H9 (cell line): Measurements from ENCODE around the gene ZNF286A. TPM values are rescaled to one million over a fixed set of nuclear protein-coding genes. Genes with fewer than 3 reads are reported as not detected.

Source experiments
- DNase-seq: peaks from one replicate; pipeline ENCODE4 v3.0.0-alpha.2; 2017
- H2AFZ ChIP-seq: one replicate; pipeline ENCODE4 v1.6.1; 2013; ENCODE audit warnings: mild to moderate bottlenecking, low read length, control low read depth, moderate library complexity
- H2AK5ac ChIP-seq: 2 replicates; pipeline ENCODE4 v1.6.1; 2013; ENCODE audit warnings: low read length, control low read depth, mixed read lengths; ENCODE audit not compliant: insufficient read length
- H2BK120ac ChIP-seq: one replicate; pipeline ENCODE4 v1.6.1; 2013; ENCODE audit warnings: low read depth, mild to moderate bottlenecking, low read length, control low read depth, inconsistent platforms; ENCODE audit not compliant: poor library complexity, severe bottlenecking
- H2BK12ac ChIP-seq: 2 replicates; pipeline ENCODE4 v1.6.1; 2013; ENCODE audit warnings: low read length, control low read depth, mixed read lengths, low read depth; ENCODE audit not compliant: insufficient read length
- H2BK15ac ChIP-seq: 2 replicates; pipeline ENCODE4 v1.6.1; 2013; ENCODE audit warnings: low read depth, low read length, control low read depth
- H2BK20ac ChIP-seq: one replicate; pipeline ENCODE4 v1.6.1; 2013; ENCODE audit warnings: low read depth, mild to moderate bottlenecking, low read length, control low read depth, inconsistent platforms; ENCODE audit not compliant: poor library complexity, severe bottlenecking
- H2BK5ac ChIP-seq: 2 replicates; pipeline ENCODE4 v1.6.1; 2013; ENCODE audit warnings: low read length, control low read depth, mixed read lengths; ENCODE audit not compliant: insufficient read length
- H3K14ac ChIP-seq: 2 replicates; pipeline ENCODE4 v1.6.1; 2013; ENCODE audit warnings: low read length, control low read depth; ENCODE audit not compliant: insufficient read depth
- H3K18ac ChIP-seq: 2 replicates; pipeline ENCODE4 v1.6.1; 2013; ENCODE audit warnings: low read depth, mild to moderate bottlenecking, mixed read lengths, low read length, control low read depth; ENCODE audit not compliant: insufficient read length
- H3K23ac ChIP-seq: 2 replicates; pipeline ENCODE4 v1.6.1; 2013; ENCODE audit warnings: low read length, control low read depth, mixed read lengths, low read depth; ENCODE audit not compliant: insufficient read length
- H3K23me2 ChIP-seq: 2 replicates; pipeline ENCODE4 v1.6.1; 2013; ENCODE audit warnings: low read depth, mild to moderate bottlenecking, mixed read lengths, low read length, control low read depth; ENCODE audit not compliant: insufficient read length, poor library complexity, severe bottlenecking
- H3K27ac ChIP-seq: 2 replicates; pipeline ENCODE4 v1.5.1; 2013; ENCODE audit warnings: low read length, control low read depth, mixed read lengths, low read depth; ENCODE audit not compliant: insufficient read length
- H3K27me3 ChIP-seq: 2 replicates; pipeline ENCODE4 v1.6.1; 2013; ENCODE audit warnings: low read length, control low read depth, inconsistent platforms; ENCODE audit not compliant: insufficient read depth
- H3K4ac ChIP-seq: 2 replicates; pipeline ENCODE4 v1.6.1; 2013; ENCODE audit warnings: low read depth, mild to moderate bottlenecking, control low read depth, inconsistent platforms, low read length, moderate library complexity
- H3K4me1 ChIP-seq: 2 replicates; pipeline ENCODE4 v1.6.1; 2013; ENCODE audit warnings: low read length, control low read depth, inconsistent platforms; ENCODE audit not compliant: insufficient read depth
- H3K4me2 ChIP-seq: 2 replicates; pipeline ENCODE4 v1.6.1; 2013; ENCODE audit warnings: low read length, control low read depth, mixed read lengths; ENCODE audit not compliant: insufficient read length, insufficient read depth
- H3K56ac ChIP-seq: 2 replicates; pipeline ENCODE4 v1.6.1; 2013; ENCODE audit warnings: low read depth, mild to moderate bottlenecking, mixed read lengths, low read length, control low read depth; ENCODE audit not compliant: insufficient read length
- H3K79me1 ChIP-seq: 2 replicates; pipeline ENCODE4 v1.6.1; 2013; ENCODE audit warnings: low read depth, mild to moderate bottlenecking, moderate library complexity, low read length, control low read depth, inconsistent platforms; ENCODE audit not compliant: insufficient read depth, poor library complexity, severe bottlenecking
- H3K79me2 ChIP-seq: 2 replicates; pipeline ENCODE4 v1.6.1; 2013; ENCODE audit warnings: low read length, control low read depth, inconsistent platforms; ENCODE audit not compliant: insufficient read depth
- H3K9ac ChIP-seq: 2 replicates; pipeline ENCODE4 v1.6.1; 2013; ENCODE audit warnings: low read length, control low read depth, mixed read lengths; ENCODE audit not compliant: insufficient read length; ENCODE audit errors: extremely low read depth
- H3K9me3 ChIP-seq: one replicate; pipeline ENCODE4 v1.6.1; 2013; ENCODE audit warnings: low read depth, low read length, inconsistent platforms; ENCODE audit not compliant: control insufficient read depth
- H3T11ph ChIP-seq: one replicate; pipeline ENCODE4 v1.6.1; 2013; ENCODE audit warnings: mild to moderate bottlenecking, low read length, control low read depth, inconsistent platforms
- H4K20me1 ChIP-seq: one replicate; pipeline ENCODE4 v1.6.1; 2013; ENCODE audit not compliant: control insufficient read depth, insufficient read length, insufficient read depth
- H4K5ac ChIP-seq: 2 replicates; pipeline ENCODE4 v1.6.1; 2013; ENCODE audit warnings: low read depth, mild to moderate bottlenecking, mixed read lengths, low read length, control low read depth; ENCODE audit not compliant: insufficient read length
- H4K8ac ChIP-seq: replicated peaks from 2 replicates; pipeline ENCODE4 v1.6.1; 2013; ENCODE audit warnings: low read length, control low read depth, mixed read lengths, low read depth; ENCODE audit not compliant: insufficient read length
- H4K91ac ChIP-seq: 2 replicates; pipeline ENCODE4 v1.6.1; 2013; ENCODE audit warnings: low read depth, mild to moderate bottlenecking, moderate library complexity, mixed read lengths, low read length, control low read depth; ENCODE audit not compliant: insufficient read length
- H3K27ac Mint-ChIP-seq, 3 experiments: 2 replicates in 2 of 3; 3 replicates in 1 of 3; pipeline ENCODE4 v1.8.0; 2020 to 2021; ENCODE audit warnings: mixed read lengths in 3 of 3, mild to moderate bottlenecking in 1 of 3, moderate library complexity in 1 of 3
- H3K27me3 Mint-ChIP-seq: 2 replicates; pipeline ENCODE4 v1.8.0; 2021; ENCODE audit warnings: low read depth, mild to moderate bottlenecking, moderate library complexity, mixed read lengths
- H3K36me3 Mint-ChIP-seq, 3 experiments: 2 replicates in 2 of 3; 3 replicates in 1 of 3; pipeline ENCODE4 v1.8.0; 2020 to 2021; ENCODE audit warnings: low read depth in 3 of 3, mixed read lengths in 3 of 3; ENCODE audit not compliant: insufficient read depth in 1 of 3
- H3K4me1 Mint-ChIP-seq, 2 experiments: 2 replicates each; pipeline ENCODE4 v1.8.0; 2020; ENCODE audit warnings: mixed read lengths in 2 of 2
- H3K4me3 Mint-ChIP-seq, 2 experiments: 2 replicates in 1 of 2; 3 replicates in 1 of 2; pipeline ENCODE4 v1.8.0; 2020 to 2021; ENCODE audit warnings: mild to moderate bottlenecking in 2 of 2, mixed read lengths in 2 of 2, moderate library complexity in 1 of 2
- H3K9me3 Mint-ChIP-seq, 2 experiments: 2 replicates in 1 of 2; 3 replicates in 1 of 2; pipeline ENCODE4 v1.8.0; 2020; ENCODE audit warnings: mild to moderate bottlenecking in 2 of 2, mixed read lengths in 2 of 2, moderate library complexity in 1 of 2
- WGBS: extraction: QIAGEN DNeasy Blood & Tissue Kit; methylation state at CpG from one replicate; pipeline ENCODE4 v1.1.7; 2013; ENCODE audit warnings: missing lambda C conversion rate, low lambda C conversion rate, mixed read lengths; ENCODE audit not compliant: insufficient read length; ENCODE audit errors: extremely low coverage; 5-methylcytosine and 5-hydroxymethylcytosine counted together
- total RNA-seq: library from RNA; stranded (reverse); gene quantifications from 2 replicates; pipeline ENCODE4 v1.2.1, GENCODE V29; 2021
- TF ChIP-seq, protein P1 (sequence below): fragments of 200-600 bp; sonication (generic); conservative IDR thresholded peaks from 3 replicates; pipeline ENCODE4 v1.8.0; 2021; ENCODE audit warnings: antibody characterized with exemption, mild to moderate bottlenecking

Gene ZNF286A
- total RNA-seq, 1 experiment from 2014 or later: 101 TPM

GRCh38 chr17:15651583-15652110 is 47.9 kb upstream of the ZNF286A start:
- Histone ChIP-seq H2AK5ac (no peak overlapping the region), H3K27ac (no peak overlapping the region), H3K23me2 (no peaks in the 10 kb centered on the region), H3K18ac (peak overlapping the region; percentile 1), H3K4ac (no peak overlapping the region), H4K5ac (no peak overlapping the region), H3K56ac (no peak overlapping the region), H4K20me1 (no peaks in the 10 kb centered on the region), H2BK120ac (no peak overlapping the region), H2BK15ac (no peak overlapping the region), H4K91ac (no peak overlapping the region), H3K14ac (peak overlapping the region; percentile 34; the same call in 1 of the 2 replicates), H3K79me2 (no peaks in the 10 kb centered on the region), H2BK5ac (no peak overlapping the region), H3K4me2 (no peak overlapping the region), H2BK20ac (no peak overlapping the region), H3K4me1 (peaks cover 3% of the 10 kb centered on the region; the same call in 1 of the 2 replicates), H2BK12ac (no peak overlapping the region), H2AFZ (no peak overlapping the region), H3K79me1 (no peaks in the 10 kb centered on the region), H3K27me3 (no peaks in the 10 kb centered on the region), H3T11ph (no peak overlapping the region), H3K23ac (no peak overlapping the region), H3K9ac (no peak overlapping the region), H4K8ac (no peak overlapping the region), H3K9me3 (no peaks in the 10 kb centered on the region)
- WGBS: no CpG with 5 or more reads among the region's 8 CpGs
- Mint-ChIP-seq H3K4me1 (peaks cover 33 to 46% of the 10 kb centered on the region in 2 experiments), H3K9me3 (no peaks in the 10 kb centered on the region), H3K27me3 (peaks cover 1% of the 10 kb centered on the region; the same call in 1 of the 2 replicates), H3K4me3 (peak overlapping the region in 1 of 2 experiments; percentile 17; a peak in 2 of 5 replicates), H3K27ac (peak overlapping the region in 2 of 3 experiments; percentile 70 to 90; a peak in 3 of 7 replicates), H3K36me3 (peaks cover 5 to 16% (median 10%) of the 10 kb centered on the region in 3 experiments; a peak in 6 of 7 replicates)
- DNase-seq: peak; percentile 87
- TF ChIP-seq, protein P1, sequence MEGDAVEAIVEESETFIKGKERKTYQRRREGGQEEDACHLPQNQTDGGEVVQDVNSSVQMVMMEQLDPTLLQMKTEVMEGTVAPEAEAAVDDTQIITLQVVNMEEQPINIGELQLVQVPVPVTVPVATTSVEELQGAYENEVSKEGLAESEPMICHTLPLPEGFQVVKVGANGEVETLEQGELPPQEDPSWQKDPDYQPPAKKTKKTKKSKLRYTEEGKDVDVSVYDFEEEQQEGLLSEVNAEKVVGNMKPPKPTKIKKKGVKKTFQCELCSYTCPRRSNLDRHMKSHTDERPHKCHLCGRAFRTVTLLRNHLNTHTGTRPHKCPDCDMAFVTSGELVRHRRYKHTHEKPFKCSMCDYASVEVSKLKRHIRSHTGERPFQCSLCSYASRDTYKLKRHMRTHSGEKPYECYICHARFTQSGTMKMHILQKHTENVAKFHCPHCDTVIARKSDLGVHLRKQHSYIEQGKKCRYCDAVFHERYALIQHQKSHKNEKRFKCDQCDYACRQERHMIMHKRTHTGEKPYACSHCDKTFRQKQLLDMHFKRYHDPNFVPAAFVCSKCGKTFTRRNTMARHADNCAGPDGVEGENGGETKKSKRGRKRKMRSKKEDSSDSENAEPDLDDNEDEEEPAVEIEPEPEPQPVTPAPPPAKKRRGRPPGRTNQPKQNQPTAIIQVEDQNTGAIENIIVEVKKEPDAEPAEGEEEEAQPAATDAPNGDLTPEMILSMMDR: no peak
